Measurements from ENCODE around the gene CCDC57.

DNA sequence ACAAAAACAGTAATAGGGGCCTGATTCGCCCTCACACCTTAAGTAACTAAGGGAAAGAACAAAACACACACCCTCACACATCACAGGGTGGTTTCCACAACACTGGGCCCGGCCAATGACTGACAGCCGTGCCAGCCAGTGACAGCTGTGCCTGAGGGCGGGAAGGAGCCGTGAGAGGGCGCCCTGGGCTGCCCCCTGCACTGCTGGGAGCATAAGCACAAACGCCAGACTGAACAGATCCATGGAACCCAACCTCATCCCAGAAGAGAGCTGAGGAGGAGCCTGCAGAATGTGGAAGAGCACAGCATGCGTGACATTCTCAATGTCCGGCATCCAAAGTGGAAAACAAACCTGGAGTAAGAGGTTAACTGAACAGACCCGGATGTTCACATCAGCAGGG, 44.8 kb upstream of the CCDC57 start:
- TF ChIP-seq YY1 (IDR thresholded peaks at IDR 0.05) (no peak), RXRA (IDR thresholded peaks at IDR 0.05) (no peak), HNF4A (conservative IDR thresholded peaks at IDR 0.05) (no peak)
- TF ChIP-seq, protein P1, sequence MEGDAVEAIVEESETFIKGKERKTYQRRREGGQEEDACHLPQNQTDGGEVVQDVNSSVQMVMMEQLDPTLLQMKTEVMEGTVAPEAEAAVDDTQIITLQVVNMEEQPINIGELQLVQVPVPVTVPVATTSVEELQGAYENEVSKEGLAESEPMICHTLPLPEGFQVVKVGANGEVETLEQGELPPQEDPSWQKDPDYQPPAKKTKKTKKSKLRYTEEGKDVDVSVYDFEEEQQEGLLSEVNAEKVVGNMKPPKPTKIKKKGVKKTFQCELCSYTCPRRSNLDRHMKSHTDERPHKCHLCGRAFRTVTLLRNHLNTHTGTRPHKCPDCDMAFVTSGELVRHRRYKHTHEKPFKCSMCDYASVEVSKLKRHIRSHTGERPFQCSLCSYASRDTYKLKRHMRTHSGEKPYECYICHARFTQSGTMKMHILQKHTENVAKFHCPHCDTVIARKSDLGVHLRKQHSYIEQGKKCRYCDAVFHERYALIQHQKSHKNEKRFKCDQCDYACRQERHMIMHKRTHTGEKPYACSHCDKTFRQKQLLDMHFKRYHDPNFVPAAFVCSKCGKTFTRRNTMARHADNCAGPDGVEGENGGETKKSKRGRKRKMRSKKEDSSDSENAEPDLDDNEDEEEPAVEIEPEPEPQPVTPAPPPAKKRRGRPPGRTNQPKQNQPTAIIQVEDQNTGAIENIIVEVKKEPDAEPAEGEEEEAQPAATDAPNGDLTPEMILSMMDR (IDR thresholded peaks at IDR 0.05; ENCODE audit: low read depth, low read length, missing input control), result no peak

Data from liver (tissue), 3 donors.